Peyer's patch (tissue), 4 donors: ENCODE results near the gene B4GALNT1.

Experiments
- CTCF ChIP-seq, 6 experiments: fragments of 450-650 bp in 4 of 6; fragments of 200-600 bp in 2 of 6; sonication (generic) in 1 of 6; IDR thresholded peaks; one replicate each; pipeline ENCODE4 v1.5.1; 2017 to 2019; ENCODE audit warnings: antibody characterized with exemption in 6 of 6, mild to moderate bottlenecking in 3 of 6, moderate library complexity in 1 of 6
- POLR2A ChIP-seq, 2 donors: fragments of 450-650 bp; IDR thresholded peaks; one replicate each; pipeline ENCODE4 v1.5.1; 2017; ENCODE audit warnings: antibody characterized with exemption in 2 of 2, mild to moderate bottlenecking in 2 of 2, moderate library complexity in 2 of 2

- TF ChIP-seq CTCF (IDR thresholded peaks at IDR 0.05), result no peak
- no peak for TF ChIP-seq POLR2A (IDR thresholded peaks at IDR 0.05)
Observed at GRCh38 chr12:57613427-57614109, 19.4 kb downstream of the B4GALNT1 start.
